Lower leg skin (tissue), 3 donors: ENCODE data around the gene JAK1.

Source experiments
- POLR2A ChIP-seq, 2 donors: fragments of 450-650 bp; IDR thresholded peaks; one replicate each; pipeline ENCODE4 v1.6.1; 2016 to 2017; ENCODE audit warnings: antibody characterized with exemption in 2 of 2, mild to moderate bottlenecking in 1 of 2, moderate library complexity in 1 of 2
- TF ChIP-seq, protein P1 (sequence below), 3 donors: fragments of 450-650 bp; IDR thresholded peaks; one replicate each; pipeline ENCODE4 v1.5.1; 2016; ENCODE audit warnings: antibody characterized with exemption in 3 of 3, mild to moderate bottlenecking in 3 of 3, moderate library complexity in 2 of 3

GRCh38 chr1:64855557-64855956 lies 110.8 kb downstream of the JAK1 start:
- TF ChIP-seq, protein P1, sequence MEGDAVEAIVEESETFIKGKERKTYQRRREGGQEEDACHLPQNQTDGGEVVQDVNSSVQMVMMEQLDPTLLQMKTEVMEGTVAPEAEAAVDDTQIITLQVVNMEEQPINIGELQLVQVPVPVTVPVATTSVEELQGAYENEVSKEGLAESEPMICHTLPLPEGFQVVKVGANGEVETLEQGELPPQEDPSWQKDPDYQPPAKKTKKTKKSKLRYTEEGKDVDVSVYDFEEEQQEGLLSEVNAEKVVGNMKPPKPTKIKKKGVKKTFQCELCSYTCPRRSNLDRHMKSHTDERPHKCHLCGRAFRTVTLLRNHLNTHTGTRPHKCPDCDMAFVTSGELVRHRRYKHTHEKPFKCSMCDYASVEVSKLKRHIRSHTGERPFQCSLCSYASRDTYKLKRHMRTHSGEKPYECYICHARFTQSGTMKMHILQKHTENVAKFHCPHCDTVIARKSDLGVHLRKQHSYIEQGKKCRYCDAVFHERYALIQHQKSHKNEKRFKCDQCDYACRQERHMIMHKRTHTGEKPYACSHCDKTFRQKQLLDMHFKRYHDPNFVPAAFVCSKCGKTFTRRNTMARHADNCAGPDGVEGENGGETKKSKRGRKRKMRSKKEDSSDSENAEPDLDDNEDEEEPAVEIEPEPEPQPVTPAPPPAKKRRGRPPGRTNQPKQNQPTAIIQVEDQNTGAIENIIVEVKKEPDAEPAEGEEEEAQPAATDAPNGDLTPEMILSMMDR (IDR thresholded peaks at IDR 0.05), result no peak
- no peak for TF ChIP-seq POLR2A (IDR thresholded peaks at IDR 0.05)
